ENCODE results near the gene TMEM220.

DNA sequence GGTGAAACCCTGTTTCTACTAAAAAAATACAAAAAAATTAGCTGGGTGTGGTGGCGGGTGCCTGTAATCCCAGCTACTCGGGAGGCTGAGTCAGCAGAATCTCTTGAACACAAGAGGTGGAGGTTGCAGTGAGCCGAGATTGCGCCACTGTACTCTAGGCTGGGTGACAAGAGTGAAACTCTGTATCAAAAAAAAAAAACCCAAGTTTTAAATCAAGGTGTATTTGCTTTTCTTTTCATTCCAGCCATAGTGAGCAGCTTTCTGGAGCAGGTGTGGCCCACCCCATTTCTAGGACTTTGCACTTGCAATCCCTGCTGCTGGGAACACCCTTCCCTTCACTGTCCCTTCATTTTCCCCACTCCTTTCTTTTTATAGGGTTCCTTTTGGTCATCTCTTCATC lies 45.2 kb upstream of the TMEM220 start:
- TF ChIP-seq CTCF (IDR thresholded peaks at IDR 0.05; ENCODE audit: borderline replicate concordance, extremely low read depth, low read length, poor library complexity, severe bottlenecking) (no peak), EZH2 (IDR thresholded peaks at IDR 0.05; ENCODE audit: borderline replicate concordance, low read depth, low read length, severe bottlenecking) (no peak)

Measured in DND-41 (cell line).